SKM-1 treated with dmso at 0.1 percent for 144 hours (cell line): ENCODE results near the gene SCAMP5.

ENCODE experiments used
- DNase-seq: peaks from one replicate; lab custom pipeline; 2025; ENCODE audit not compliant: unreplicated experiment; lab: John Stamatoyannopoulos, UW

Gene SCAMP5

DNA sequence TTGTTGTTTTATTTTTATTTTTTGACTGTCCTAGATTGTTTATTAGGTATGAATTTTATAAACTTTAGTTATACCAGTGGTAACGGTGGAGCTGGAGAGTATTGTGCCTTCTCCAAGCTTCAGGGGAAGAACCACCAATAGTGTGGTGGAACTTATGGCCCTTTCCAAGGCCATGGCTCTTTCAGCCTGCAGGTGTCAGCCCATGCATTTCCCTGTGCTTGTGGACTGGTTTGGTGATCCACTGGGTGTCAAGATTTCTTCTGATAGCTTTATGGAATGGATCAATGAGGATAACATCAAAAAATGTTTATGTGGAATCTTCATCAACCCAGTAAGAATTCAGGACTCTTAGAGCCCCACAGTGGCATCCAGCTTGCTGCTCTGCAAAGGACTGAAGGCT, 19.2 kb upstream of the SCAMP5 start:
- no peak for DNase-seq

DNA sequence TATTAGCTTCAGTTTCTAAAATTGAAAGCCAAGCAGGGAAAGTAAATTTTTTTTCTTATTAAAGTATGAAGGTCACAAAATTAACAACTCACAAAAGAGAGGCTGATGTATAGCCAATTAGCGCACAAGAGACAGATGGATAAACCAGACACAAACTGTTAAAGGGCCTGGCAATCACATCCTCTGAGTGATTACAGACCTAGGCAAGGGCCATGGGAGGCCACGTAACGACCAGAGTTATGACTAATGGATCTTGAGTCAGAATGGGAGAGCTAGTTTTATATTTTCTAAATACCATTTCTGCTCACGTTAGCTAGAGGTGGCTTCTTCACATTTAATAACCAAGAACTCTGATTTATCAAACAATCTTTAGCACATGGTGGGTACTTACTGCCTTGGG, 17.8 kb upstream of the SCAMP5 start:
- no peak for DNase-seq

DNA sequence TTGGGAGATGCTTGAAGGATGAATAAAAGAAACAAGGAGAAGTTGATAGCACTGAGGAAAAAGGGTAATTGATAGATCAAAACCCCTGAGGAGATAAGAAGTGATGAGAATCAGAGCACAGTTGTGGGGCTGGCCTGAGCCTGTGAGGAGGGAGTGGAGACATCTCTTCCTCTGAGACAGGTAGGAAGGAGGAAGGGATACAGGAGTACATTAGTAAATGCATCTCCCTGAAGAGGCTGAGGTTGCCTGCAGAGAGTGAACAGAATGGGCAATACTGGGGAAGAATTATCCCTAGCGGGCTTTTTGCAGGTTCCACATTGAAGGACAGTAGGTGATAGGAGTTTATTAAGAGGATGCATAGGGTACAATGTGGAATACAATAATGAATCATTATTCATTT, 17.3 kb upstream of the SCAMP5 start:
- no peak for DNase-seq

DNA sequence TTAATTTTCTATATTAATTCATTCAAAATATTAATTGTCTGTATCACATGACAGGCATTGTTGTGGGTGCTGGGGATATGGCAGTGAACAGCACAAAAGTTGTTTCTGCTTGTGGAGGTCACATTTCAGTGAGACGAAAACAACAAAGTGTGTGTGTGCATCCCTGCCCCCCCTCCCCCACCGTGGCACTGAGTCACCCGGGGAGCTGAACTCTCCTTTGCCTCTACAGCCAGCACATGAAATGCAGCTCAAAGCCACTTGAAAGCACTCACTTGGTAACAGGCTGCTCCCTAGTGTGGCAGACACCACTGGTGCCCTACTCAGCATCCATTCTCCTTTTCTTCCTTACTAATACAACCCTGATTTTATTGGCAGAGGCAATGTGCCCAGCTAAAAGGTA, 16.9 kb upstream of the SCAMP5 start:
- no peak for DNase-seq

DNA sequence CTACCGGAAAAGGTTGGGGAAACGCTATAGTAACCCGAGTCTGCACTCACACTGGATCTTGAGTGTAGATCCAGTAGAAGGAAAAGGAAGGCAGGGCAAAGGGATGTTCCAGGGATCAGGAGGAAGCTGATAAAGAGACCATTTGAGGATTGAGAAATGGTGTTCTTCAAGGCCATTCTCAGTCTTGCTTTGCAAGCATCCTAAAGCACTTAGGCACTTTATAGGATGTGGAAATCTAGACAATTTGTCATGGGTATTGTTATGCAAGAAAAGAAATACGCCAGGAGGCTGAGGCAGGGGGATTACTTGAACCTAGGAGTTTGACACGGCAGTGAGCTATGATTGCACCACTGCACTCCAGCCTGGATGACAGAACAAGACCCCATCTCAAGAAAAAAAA, 13.2 kb upstream of the SCAMP5 start:
- no peak for DNase-seq

DNA sequence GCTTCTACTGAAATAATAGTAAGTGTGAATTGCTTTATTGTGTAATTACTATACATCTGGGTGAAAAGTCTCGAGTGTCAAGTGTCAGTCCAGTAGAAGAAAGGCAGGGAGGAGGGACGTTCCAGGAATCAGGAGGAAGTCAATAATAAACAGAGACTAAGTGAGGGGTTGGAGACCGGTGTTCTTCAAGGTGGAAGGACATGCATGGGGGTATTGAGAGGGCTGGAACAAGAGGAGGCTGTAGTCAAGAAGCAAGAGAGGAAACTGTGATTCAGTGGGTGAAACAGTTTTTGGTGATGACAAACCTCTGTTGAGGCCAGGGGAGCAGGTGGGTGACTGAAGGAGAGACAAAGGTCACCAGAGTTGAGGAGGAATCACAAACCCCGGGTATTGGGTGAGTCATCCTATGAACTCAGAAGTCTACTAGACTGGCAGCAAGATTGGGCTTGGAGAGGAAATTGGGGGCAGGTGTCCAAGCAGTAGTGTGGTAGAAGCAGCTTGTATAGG, 11.6 kb upstream of the SCAMP5 start:
- no peak for DNase-seq

DNA sequence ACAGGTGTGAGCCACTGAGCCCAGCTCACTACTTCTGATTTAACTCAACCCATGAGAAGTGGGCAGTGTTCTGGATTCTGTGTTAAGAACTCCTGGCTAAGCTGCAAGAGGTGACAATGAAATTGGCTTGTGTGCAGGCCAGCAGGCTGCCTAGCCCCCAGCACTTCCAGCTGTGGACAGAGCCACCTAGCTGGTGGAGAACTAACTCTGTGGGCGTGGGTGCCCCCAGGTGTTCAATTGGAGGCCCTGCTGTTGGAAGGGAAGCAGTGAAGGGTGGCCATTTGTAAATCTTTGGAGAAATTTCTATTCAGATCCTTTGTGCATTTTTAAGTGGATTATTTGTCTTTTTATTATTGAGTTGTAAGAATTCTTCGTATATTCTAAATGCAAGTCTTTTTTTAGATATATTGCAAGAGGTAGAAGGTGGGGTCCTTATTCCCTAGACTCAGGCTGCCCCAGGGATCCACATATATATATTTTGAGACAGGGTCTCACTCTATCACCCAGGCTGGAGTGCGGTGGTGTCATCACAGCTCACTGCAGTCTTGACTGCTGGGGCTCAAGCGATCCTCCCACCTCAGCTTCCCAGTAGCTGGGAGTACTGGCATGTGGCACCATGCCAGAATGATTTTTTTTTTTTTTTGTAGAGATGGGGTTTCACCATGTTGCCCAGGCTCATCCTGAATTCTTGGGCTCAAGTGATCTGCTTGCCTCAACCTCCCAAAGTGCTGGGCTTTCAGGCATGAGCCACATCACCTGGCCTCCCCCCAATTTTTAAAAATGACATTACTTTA, 7.2 kb upstream of the SCAMP5 start:
- DNase-seq, result no peak

DNA sequence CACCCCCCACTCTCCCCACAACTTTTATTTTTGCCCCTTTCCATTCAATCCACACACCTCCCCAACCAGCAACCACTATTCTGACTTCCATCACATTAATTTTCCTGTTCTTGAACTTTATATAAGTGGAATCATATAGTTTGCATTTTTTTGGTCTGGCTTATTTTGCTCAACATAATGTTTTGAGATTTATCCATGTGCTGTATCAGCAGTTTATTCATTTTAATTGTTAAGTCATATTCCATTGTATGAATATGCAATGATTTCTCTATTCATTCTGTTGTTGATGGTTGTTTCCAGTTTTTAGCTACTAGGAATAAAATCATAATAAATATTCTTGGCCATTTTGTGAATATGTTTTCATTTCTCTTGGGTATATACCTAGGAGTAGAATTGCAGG, 5.8 kb upstream of the SCAMP5 start:
- DNase-seq, result no peak

DNA sequence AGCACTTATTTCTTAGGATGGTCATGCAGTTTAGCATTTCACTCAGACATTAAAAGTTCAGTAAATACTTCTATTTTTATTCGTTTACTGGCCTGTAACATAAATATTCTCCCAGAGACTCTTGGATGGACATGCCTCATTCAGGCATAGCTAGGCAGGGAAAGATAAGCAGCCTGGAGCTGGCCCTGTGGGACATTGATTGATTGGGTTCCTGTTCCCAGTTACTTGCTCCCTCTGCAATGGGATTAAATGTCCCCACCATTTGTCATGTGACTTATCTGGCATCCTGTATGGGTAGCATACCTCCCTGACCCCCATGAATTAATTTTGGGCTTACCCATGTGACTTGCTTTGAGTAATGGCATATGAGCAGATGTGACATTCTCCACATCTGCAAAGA, 2.7 kb upstream of the SCAMP5 start:
- no peak for DNase-seq

DNA sequence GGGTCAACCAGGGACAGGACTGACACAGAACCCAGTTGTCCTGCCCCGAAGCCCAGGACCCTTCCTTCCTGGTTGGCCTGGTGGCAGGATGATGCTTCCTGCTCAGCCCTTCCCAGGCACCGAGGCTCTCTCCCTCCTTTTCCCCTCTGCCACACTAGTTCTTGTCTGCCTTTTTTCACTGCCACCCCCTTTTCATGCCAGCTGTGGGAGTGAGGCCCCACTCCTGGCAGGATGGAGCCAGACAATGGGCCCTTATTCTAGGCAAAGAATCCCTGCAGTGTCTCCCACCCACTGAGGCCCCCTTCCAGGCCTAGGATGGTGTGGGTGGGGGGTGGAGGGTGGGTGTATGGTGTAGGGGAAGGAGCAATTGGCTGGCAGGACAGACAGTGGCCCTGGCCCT, 1.1 kb upstream of the SCAMP5 start:
- DNase-seq, result no peak

DNA sequence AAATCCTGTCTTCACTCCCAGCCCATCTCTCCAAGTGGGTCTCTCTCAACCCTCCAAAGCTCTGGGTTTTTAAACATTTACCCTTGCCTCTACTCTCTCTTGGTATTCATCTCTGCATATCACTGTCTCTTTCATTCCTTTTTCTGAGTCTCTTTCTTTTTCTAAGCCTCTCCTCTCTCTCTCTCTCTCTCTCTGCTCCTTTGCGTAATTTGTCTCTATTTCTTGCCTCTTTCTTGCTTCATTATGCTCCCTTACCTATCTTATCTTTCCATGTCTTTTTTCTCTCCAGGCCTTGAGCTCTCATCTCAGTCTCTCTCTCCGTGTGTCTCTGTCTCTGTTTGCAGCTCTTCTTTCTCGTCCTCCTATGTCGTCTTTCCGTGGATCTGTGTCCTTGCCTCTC, 678 bp upstream of the SCAMP5 start:
- no peak for DNase-seq

DNA sequence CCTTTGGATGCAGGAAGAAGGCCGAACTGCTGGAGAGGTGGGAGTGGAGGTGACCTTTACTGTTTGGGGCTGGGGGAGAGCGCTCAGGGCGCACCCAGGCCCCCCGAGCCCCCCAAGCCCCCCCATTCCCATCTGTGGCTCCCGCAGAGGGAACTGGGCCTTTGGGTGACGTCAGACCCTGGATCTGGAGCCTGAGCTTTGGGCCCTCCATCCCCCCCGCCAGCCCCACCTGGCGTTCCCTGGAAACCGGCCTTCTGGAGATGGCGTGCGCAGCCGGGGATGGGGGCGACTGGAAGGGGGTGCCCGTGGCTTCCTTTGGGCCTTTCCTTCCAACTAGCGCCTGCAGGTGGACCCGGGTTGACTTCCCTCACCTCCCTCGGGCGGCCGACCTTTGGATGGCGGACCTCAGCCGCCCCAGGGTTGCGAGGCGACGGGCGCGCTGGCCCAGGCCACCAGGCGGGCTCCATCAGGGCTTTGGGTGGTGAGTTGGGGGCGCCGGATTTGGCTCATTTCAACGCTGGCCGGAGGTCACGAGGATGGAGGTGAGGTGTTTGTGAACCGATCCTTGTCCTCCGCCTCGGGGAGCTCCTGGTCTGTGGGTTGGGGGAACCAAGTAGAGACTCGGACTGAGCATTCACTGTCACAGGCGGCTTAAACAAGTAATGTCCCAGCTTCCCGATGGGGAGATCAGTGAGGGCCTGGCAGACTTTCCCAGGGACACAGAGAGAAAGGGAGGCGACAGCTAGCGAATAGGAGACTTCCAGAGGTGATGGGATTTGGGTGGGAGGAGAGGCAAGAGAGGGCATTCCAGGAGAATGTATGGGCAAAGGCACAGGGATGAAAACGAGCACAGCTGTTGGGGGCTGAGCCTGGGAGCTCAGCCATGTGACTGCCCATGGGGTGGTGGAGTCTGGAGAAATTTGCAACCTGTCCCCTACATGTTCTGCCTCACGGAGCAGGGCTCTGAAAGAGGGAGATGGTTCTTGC, 709 bp downstream of the SCAMP5 start:
- no peak for DNase-seq

DNA sequence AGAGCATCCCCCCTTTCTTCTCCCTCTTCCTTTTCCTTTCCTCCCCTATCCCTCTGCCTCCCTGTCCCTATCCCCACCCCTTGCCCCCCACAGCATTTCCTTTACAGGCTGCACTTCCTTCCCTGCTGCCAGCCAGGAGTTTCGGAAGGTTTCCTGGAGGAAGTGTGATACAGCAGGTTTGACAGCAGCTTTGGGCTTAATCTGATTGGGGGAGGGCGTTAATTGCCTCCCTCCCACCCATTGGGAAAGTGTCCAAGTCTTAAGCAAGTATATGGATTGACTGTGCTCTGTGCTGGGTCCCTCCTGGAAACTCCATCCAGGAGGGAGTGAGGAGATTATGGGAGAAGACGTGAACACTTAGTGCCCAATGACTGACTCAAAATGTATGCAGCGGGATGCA, 1.8 kb downstream of the SCAMP5 start:
- no peak for DNase-seq

DNA sequence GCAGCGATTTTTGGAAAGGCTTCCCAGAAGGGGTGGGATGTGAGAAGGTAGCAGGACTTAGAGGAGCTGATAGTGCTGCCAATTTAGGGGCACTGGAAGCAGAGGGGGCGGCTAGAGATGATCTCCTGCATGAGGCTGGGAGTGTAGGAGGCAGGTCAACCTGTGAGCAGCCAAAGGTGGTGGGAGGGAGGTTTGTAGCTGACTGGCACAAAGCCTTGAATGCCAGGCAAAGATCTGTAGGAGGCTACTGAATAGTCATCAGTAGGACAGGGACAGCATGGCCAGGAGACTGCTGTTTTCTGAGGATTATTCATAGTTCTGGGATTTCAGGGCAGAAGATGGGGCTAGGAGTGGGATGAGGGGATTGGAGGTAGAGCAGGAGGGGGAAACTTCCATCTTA, 2.2 kb downstream of the SCAMP5 start:
- DNase-seq, result no peak

DNA sequence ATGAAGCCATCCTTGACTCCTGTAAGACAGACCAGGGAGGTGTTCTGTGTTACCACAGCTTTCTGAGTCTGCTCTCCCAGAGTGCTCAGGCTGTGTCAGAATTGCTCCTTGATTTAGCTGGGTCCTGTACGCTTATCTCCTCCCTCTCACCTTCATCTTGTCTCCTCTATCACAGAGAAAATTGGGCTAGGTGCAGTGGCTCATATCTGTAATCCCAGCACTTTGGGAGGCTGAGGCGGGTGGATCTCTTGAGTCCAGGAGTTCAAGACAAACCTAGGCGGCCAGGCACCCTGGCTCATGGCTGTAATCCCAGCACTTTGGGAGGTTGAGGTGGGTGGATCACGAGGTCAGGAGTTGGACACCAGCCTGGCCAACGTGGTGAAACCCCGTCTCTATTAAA, 5.9 kb downstream of the SCAMP5 start:
- no peak for DNase-seq

DNA sequence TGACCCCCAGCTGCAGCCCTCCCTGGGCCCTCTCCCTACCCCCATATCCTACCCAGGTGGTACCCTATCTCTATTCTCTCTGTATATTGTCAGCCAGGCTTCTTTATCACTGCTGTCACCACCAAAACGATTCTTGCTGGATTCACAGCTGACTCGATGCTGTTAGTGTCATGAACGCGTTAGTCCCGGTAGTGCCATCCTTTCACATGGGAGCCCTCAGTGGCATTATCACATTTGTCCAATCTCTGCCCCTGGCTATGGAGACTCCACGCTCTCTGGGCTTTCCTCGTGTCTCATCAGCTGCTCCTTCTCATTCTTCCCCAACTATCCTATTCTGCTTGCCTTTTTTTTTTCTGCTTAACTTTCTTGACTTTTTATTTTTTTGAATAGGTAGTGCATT, 7.0 kb downstream of the SCAMP5 start:
- no peak for DNase-seq

DNA sequence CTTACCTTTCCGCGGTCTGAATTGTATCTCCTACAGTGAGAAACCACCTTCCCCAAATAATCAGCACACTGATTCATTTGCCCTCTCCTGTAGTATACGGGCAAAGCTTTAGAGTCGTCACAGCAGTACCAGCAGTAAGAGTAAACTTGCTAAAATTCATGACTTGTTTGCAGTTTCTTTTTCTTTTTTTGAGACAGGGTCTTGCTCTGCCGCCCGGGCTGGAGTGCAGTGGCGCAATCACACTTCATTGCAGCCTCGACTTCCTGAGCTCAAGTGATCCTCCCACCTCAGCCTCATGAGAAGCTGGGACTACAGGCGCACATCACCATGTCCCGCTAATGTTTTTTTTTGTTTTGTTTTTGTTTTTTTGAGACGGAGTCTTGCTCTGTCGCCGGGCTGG, 11.9 kb downstream of the SCAMP5 start:
- no peak for DNase-seq

DNA sequence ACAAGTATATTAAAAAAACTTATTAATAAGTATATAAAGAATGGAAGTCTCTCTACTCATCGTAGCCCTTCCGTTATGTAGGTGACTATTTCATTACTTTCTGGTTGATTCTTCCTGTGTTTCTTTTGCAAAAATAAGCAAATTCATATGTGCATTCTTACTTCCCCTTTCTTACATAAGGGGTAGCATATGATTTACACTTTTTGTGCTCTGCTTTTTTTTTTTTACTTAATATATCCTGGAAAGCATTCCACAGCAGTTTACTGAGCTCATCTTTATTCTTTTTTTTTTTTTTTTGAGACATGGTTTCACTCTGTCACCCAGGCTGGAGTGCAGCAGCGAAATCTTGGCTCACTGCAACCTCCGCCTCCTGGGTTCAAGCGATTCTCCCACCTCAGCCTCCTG, 12.9 kb downstream of the SCAMP5 start:
- DNase-seq, result peak; percentile 33

DNA sequence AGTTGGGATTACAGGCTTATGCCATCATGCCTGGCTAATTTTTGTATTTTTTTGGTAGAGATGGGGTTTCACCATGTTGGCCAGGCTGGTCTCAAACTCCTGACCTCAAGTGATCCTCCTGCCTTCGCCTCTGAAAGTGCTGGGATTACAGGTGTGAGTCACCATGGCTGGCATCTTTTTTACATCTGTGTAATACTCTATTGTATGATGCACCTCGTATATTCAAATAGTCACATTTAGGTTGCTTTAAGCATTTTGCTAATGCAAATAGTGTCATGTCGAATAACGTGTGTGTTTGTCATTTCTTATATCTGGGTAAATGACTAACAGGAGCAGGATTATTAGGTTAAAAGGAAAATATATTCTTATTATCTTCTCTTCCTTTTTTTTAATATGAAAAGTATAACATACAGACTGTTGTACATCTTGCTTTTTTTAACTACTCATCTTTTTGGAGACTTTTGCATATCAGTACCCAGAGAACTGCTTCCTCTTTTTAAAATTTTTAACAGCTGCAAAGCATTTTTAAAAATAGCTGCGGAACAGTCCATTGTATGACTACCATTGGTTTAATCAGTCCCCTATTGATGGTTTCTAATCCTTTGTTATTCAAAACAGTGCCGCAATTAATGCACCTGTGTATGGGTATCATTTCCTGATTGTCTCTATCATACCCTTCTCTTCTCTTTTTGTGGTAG, 13.4 kb downstream of the SCAMP5 start:
- DNase-seq, result peak; percentile 28

DNA sequence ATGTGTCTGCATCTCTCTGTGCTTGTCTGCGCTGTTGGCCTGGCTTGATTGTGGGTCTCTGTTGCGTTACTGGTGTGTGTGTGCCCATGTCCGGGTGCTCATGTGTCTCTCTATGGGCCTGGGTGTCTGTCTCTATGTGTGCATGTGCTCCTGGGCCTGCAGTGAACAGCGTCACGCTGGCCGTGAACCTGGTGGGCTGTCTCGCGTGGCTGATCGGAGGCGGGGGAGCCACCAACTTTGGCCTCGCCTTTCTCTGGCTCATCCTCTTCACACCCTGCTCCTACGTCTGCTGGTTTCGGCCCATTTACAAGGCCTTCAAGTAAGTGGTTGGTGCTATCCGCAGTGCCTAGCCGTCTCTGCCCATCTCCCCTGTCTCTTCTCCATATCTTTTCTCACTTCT, 21.1 kb downstream of the SCAMP5 start:
- no peak for DNase-seq

DNA sequence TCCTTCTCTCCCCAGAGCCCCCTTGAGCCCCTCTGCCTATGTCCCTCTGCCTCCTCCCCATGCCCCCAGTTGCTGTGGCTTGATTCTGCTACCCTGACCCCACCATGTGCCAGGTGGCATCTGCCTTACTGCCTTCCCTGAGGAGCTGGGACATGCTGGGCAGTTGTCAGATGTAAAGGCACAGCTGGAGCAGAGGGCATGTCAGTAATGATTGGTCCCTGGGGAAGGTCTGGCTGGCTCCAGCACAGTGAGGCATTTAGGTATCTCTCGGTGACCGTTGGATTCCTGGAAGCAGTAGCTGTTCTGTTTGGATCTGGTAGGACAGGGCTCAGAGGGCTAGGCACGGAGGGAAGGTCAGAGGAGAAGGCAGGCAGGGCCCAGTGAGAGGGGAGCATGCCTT, 24.6 kb downstream of the SCAMP5 start:
- no peak for DNase-seq
